ENCODE results near the gene RAB40C. TPM values are rescaled to one million over a fixed set of nuclear protein-coding genes. Genes with fewer than 3 reads are reported as not detected.

The RAB40C gene, protein sequence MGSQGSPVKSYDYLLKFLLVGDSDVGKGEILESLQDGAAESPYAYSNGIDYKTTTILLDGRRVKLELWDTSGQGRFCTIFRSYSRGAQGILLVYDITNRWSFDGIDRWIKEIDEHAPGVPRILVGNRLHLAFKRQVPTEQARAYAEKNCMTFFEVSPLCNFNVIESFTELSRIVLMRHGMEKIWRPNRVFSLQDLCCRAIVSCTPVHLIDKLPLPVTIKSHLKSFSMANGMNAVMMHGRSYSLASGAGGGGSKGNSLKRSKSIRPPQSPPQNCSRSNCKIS
- polyA plus RNA-seq (4.0 to 12.3 TPM (median 4.2 TPM) in 3 replicates), polyA minus RNA-seq (5.0 to 15.4 TPM (median 6.5 TPM) in 3 replicates)
- polyA plus RNA-seq (2011; ENCODE audit: low read depth) = 10.9 TPM
- polyA plus RNA-seq (2011; cell fraction: cytosol; rRNA removed) = 3.5 and 6.7 TPM in 2 replicates
- polyA plus RNA-seq (2011; cell fraction: nucleus; rRNA removed) = 9.1 and 12.6 TPM in 2 replicates
- 7.9 and 15.8 TPM in 2 replicates for polyA plus RNA-seq (2012; ENCODE audit: low replicate concordance)
- polyA minus RNA-seq (2011; cell fraction: cytosol; rRNA and poly(A)+ RNA removed) = 13.2 TPM
- polyA minus RNA-seq (2011; cell fraction: nucleus; rRNA and poly(A)+ RNA removed) = 7.1 and 12.4 TPM in 2 replicates

DNA sequence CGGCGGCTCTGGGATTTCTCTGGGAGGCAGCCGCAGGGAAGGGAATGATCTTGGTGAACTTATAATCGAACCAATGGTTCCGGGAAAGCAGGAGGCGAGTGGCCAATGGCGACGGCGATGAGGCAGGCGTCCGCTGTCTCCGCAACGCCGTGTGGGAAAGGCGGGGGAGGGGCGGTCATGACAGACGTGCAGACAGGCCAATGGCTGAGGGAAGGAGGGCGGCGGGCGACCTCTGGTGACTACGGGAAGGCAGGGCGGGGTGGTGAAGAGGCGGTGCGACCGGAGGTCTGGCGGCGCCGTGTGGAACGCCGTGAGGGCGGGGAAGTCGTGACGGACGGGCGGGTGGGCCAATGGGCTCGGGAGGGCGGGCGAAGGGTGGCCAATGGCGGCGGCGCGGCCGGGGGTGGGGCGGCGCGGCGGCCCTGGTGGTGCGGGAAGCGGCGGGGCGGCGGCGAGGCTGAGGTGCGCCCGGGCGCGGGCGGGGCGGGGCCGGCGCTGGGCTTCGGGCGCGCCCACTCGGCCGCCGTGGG is at the start of gene RAB40C:
TSS of gene RAB40C (plus strand) at position 409 of the 530 bp plus-strand sequence. CDS start 226 bp downstream, outside the sequence.
- peaks cover 3% of the 10 kb centered on the region for H3K27me3 ChIP-seq (ENCODE audit: control insufficient read depth, extremely low read depth, insufficient read depth, low read length)
- TF ChIP-seq, protein P1, sequence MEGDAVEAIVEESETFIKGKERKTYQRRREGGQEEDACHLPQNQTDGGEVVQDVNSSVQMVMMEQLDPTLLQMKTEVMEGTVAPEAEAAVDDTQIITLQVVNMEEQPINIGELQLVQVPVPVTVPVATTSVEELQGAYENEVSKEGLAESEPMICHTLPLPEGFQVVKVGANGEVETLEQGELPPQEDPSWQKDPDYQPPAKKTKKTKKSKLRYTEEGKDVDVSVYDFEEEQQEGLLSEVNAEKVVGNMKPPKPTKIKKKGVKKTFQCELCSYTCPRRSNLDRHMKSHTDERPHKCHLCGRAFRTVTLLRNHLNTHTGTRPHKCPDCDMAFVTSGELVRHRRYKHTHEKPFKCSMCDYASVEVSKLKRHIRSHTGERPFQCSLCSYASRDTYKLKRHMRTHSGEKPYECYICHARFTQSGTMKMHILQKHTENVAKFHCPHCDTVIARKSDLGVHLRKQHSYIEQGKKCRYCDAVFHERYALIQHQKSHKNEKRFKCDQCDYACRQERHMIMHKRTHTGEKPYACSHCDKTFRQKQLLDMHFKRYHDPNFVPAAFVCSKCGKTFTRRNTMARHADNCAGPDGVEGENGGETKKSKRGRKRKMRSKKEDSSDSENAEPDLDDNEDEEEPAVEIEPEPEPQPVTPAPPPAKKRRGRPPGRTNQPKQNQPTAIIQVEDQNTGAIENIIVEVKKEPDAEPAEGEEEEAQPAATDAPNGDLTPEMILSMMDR (optimal IDR thresholded peaks at IDR 0.05 in 1 of 3, IDR thresholded peaks at IDR 0.05 in 1 of 3, conservative IDR thresholded peaks at IDR 0.05 in 1 of 3; ENCODE audit: extremely low read depth in 1 of 3, insufficient read depth in 2 of 3, low read length in 3 of 3) = peak in 2 of 3 experiments; percentile 28
- TF ChIP-seq EZH2 (IDR thresholded peaks at IDR 0.05; ENCODE audit: low read length) = no peak
- H3K27ac ChIP-seq (ENCODE audit: control insufficient read depth, insufficient read depth, low read length) = peak within 1 kb of the TSS; percentile 89
- DNase-seq (ENCODE audit: low read depth, low spot score) (peak; percentile 81), FAIRE-seq (no peak)
- H4K20me1 ChIP-seq (ENCODE audit: control insufficient read depth, extremely low read depth, insufficient read depth, low read length) = peaks cover 31% of the 10 kb centered on the region
- peaks cover 51% of the 10 kb centered on the region for H3K4me1 ChIP-seq (ENCODE audit: control insufficient read depth, extremely low read depth, insufficient read depth, low read length)
- peaks cover 12% of the 10 kb centered on the region for H3K9me1 ChIP-seq (ENCODE audit: control insufficient read depth, extremely low read depth, insufficient read depth, low read length)
- dilution Hi-C loops (cut with MboI; ENCODE audit: extremely low pct_ligation_motif_present, low sequenced_read_pairs) = no loop called here
- H3K36me3 ChIP-seq (ENCODE audit: control insufficient read depth in 2 of 2, extremely low read depth in 1 of 2, insufficient read depth in 2 of 2, low read length in 2 of 2) = no peaks in the 10 kb centered on the region
- peak within 1 kb of the TSS; percentile 94 for H2AFZ ChIP-seq (ENCODE audit: control insufficient read depth, low read length)
- no peaks in the 10 kb centered on the region for H3K9me3 ChIP-seq (ENCODE audit: control insufficient read depth, low read depth, low read length)
- H3K9ac ChIP-seq (ENCODE audit: control insufficient read depth, extremely low read depth, insufficient read depth, low read length) = peak within 1 kb of the TSS; percentile 89
- peak within 1 kb of the TSS; percentile 80 to 90 (median 88) for H3K4me3 ChIP-seq (ENCODE audit: control insufficient read depth in 2 of 3, extremely low read depth in 1 of 3, insufficient read depth in 2 of 3, low read depth in 1 of 3, low read length in 3 of 3)
- peaks cover 26% of the 10 kb centered on the region for H3K79me2 ChIP-seq (ENCODE audit: control insufficient read depth, insufficient read depth, low read length)
- peak within 1 kb of the TSS; percentile 97 for H3K4me2 ChIP-seq (ENCODE audit: control insufficient read depth, extremely low read depth, insufficient read depth, low read depth, low read length)

DNA sequence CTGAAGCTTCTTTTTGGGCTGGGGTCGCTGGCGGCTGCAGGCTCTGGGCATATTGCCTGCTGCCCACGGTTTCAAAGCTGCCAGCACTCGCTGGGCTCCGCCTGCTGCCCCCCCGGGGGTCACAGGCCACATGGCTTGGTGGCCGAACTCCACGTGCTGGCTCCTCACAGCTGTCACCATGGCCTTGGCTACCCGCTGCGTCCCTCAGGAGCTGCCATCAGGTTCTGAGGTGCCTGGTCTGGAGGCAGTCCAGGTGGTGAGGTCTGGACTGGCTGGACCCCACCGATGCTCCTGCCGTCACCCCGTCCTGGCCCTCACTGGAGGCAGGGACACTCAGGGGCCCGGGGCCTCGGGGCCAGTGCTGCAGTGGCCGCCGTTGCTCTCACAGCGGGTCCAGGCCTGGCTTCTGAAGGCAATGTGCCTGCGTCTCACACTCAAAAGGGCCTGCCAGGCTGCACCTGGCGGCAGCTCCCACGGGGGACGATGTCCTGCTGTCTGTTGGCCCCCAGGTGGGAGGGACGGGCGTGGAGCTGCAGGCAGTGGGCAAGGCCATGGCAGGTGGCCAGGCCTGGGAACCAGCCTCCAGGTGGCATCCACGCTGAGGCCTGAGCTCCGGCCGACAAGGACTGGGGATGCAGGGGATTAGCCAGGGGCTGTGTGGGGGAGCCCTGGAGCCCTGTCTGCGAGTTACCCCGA is 49.1 kb upstream of the RAB40C start:
- Histone ChIP-seq H3K9me1 (ENCODE audit: control insufficient read depth, extremely low read depth, insufficient read depth, low read length) (no peaks in the 10 kb centered on the region), H4K20me1 (ENCODE audit: control insufficient read depth, extremely low read depth, insufficient read depth, low read length) (peaks cover 25% of the 10 kb centered on the region), H2AFZ (ENCODE audit: control insufficient read depth, low read length) (no peak overlapping the region), H3K9ac (ENCODE audit: control insufficient read depth, extremely low read depth, insufficient read depth, low read length) (no peak overlapping the region), H3K36me3 (ENCODE audit: control insufficient read depth in 2 of 2, extremely low read depth in 1 of 2, insufficient read depth in 2 of 2, low read length in 2 of 2) (peaks cover 7 to 18% of the 10 kb centered on the region in 2 experiments), H3K79me2 (ENCODE audit: control insufficient read depth, insufficient read depth, low read length) (peaks cover 87% of the 10 kb centered on the region), H3K27ac (ENCODE audit: control insufficient read depth, insufficient read depth, low read length) (no peak overlapping the region), H3K27me3 (ENCODE audit: control insufficient read depth, extremely low read depth, insufficient read depth, low read length) (no peaks in the 10 kb centered on the region), H3K9me3 (ENCODE audit: control insufficient read depth, low read depth, low read length) (no peaks in the 10 kb centered on the region), H3K4me2 (ENCODE audit: control insufficient read depth, extremely low read depth, insufficient read depth, low read depth, low read length) (no peak overlapping the region), H3K4me1 (ENCODE audit: control insufficient read depth, extremely low read depth, insufficient read depth, low read length) (peaks cover 2% of the 10 kb centered on the region), H3K4me3 (ENCODE audit: control insufficient read depth in 2 of 3, extremely low read depth in 1 of 3, insufficient read depth in 2 of 3, low read depth in 1 of 3, low read length in 3 of 3) (no peak overlapping the region)
- DNase-seq (ENCODE audit: low read depth, low spot score) (no peak), FAIRE-seq (no peak)
- dilution Hi-C loops (cut with MboI; ENCODE audit: extremely low pct_ligation_motif_present, low sequenced_read_pairs) = no loop called here
- TF ChIP-seq EZH2 (IDR thresholded peaks at IDR 0.05; ENCODE audit: low read length) = no peak
- TF ChIP-seq, protein P1 (optimal IDR thresholded peaks at IDR 0.05 in 1 of 3, IDR thresholded peaks at IDR 0.05 in 1 of 3, conservative IDR thresholded peaks at IDR 0.05 in 1 of 3; ENCODE audit: extremely low read depth in 1 of 3, insufficient read depth in 2 of 3, low read length in 3 of 3) = no peak

Measured in keratinocyte (primary cell).